Measurements from ENCODE around the gene GLIS1. TPM values are rescaled to one million over a fixed set of nuclear protein-coding genes. Genes with fewer than 3 reads are reported as not detected.

GLIS1 gene
- total and polyA plus RNA-seq, 2 experiments from 2014 or later: 0.26 to 0.31 TPM

DNA sequence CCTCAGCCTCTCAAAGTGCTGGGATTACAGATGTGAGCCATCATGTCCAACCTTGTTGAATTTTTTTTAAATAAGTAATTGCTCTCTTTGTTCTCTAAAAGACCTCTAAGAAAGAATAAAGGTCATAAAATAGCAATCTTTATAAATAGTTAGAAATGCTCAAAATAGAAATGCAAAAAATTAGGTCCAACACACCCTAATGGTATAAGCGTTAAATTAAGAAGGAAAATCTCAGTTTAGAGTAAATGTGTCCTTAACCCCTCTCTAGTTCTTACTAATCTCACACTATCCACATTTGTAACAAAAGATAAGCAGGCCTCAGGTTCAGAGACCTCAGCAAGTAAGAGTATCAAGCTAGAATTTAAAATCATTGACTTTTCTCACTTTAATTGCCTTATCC, 38.3 kb upstream of the GLIS1 start:
- no peak overlapping the region for H3K4me3 Mint-ChIP-seq

More for the DNA sequence above, 38.3 kb upstream of the GLIS1 start:
- ATAC-seq: no peak
- Histone ChIP-seq H3K4me2 (no peak overlapping the region), H3K9me2 (ENCODE audit: insufficient read depth) (no peaks in the 10 kb centered on the region), H3K27ac (ENCODE audit: low read depth) (no peak overlapping the region), H3K36me3 (ENCODE audit: insufficient read depth) (peaks cover 13% of the 10 kb centered on the region), H4K20me1 (replicated peaks; ENCODE audit: insufficient read depth) (0 out of 2 replicates have a peak, but pooled peaks cover 2% of the 10 kb centered on the region), H3F3A (replicated peaks; ENCODE audit: low read depth) (no peaks in the 10 kb centered on the region), H2AFZ (no peak overlapping the region), H3K27me3 (ENCODE audit: insufficient read depth) (no peaks in the 10 kb centered on the region), H3K79me2 (replicated peaks; ENCODE audit: insufficient read depth) (no peaks in the 10 kb centered on the region; the same call in 1 of the 2 replicates), H3K4me1 (ENCODE audit: insufficient read depth) (no peaks in the 10 kb centered on the region), H3K4me3 (no peak overlapping the region)
- H3K4me1 Mint-ChIP-seq: no peaks in the 10 kb centered on the region
- H3K9me3 Mint-ChIP-seq: no peaks in the 10 kb centered on the region
- DNase-seq (ENCODE audit: low spot score): no peak
- H3K27ac Mint-ChIP-seq: no peak overlapping the region
- peaks cover 3% of the 10 kb centered on the region for H3K27me3 Mint-ChIP-seq (ENCODE audit: insufficient read depth, low read depth, poor library complexity)
- peaks cover 29% of the 10 kb centered on the region for H3K36me3 Mint-ChIP-seq (ENCODE audit: low read depth)
- TF ChIP-seq, protein P1, sequence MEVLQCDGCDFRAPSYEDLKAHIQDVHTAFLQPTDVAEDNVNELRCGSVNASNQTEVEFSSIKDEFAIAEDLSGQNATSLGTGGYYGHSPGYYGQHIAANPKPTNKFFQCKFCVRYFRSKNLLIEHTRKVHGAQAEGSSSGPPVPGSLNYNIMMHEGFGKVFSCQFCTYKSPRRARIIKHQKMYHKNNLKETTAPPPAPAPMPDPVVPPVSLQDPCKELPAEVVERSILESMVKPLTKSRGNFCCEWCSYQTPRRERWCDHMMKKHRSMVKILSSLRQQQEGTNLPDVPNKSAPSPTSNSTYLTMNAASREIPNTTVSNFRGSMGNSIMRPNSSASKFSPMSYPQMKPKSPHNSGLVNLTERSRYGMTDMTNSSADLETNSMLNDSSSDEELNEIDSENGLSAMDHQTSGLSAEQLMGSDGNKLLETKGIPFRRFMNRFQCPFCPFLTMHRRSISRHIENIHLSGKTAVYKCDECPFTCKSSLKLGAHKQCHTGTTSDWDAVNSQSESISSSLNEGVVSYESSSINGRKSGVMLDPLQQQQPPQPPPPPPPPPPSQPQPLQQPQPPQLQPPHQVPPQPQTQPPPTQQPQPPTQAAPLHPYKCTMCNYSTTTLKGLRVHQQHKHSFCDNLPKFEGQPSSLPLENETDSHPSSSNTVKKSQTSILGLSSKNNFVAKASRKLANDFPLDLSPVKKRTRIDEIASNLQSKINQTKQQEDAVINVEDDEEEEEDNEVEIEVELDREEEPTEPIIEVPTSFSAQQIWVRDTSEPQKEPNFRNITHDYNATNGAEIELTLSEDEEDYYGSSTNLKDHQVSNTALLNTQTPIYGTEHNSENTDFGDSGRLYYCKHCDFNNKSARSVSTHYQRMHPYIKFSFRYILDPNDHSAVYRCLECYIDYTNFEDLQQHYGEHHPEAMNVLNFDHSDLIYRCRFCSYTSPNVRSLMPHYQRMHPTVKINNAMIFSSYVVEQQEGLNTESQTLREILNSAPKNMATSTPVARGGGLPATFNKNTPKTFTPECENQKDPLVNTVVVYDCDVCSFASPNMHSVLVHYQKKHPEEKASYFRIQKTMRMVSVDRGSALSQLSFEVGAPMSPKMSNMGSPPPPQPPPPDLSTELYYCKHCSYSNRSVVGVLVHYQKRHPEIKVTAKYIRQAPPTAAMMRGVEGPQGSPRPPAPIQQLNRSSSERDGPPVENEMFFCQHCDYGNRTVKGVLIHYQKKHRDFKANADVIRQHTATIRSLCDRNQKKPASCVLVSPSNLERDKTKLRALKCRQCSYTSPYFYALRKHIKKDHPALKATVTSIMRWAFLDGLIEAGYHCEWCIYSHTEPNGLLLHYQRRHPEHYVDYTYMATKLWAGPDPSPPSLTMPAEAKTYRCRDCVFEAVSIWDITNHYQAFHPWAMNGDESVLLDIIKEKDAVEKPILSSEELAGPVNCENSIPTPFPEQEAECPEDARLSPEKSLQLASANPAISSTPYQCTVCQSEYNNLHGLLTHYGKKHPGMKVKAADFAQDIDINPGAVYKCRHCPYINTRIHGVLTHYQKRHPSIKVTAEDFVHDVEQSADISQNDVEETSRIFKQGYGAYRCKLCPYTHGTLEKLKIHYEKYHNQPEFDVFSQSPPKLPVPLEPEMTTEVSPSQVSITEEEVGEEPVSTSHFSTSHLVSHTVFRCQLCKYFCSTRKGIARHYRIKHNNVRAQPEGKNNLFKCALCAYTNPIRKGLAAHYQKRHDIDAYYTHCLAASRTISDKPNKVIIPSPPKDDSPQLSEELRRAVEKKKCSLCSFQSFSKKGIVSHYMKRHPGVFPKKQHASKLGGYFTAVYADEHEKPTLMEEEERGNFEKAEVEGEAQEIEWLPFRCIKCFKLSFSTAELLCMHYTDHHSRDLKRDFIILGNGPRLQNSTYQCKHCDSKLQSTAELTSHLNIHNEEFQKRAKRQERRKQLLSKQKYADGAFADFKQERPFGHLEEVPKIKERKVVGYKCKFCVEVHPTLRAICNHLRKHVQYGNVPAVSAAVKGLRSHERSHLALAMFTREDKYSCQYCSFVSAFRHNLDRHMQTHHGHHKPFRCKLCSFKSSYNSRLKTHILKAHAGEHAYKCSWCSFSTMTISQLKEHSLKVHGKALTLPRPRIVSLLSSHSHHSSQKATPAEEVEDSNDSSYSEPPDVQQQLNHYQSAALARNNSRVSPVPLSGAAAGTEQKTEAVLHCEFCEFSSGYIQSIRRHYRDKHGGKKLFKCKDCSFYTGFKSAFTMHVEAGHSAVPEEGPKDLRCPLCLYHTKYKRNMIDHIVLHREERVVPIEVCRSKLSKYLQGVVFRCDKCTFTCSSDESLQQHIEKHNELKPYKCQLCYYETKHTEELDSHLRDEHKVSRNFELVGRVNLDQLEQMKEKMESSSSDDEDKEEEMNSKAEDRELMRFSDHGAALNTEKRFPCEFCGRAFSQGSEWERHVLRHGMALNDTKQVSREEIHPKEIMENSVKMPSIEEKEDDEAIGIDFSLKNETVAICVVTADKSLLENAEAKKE (CRISPR knock-in tag; IDR thresholded peaks at IDR 0.05): no peak
- no peak for TF ChIP-seq POLR2AphosphoS5 (IDR thresholded peaks at IDR 0.05; ENCODE audit: low read depth)
- TF ChIP-seq ZNF114 (CRISPR knock-in tag; IDR thresholded peaks at IDR 0.05): no peak
- TF ChIP-seq STAT1 (IDR thresholded peaks at IDR 0.05; ENCODE audit: unreplicated experiment): no peak
- TF ChIP-seq CREB1 (CRISPR knock-in tag; IDR thresholded peaks at IDR 0.05; ENCODE audit: low read depth): no peak
- TF ChIP-seq, protein P2, sequence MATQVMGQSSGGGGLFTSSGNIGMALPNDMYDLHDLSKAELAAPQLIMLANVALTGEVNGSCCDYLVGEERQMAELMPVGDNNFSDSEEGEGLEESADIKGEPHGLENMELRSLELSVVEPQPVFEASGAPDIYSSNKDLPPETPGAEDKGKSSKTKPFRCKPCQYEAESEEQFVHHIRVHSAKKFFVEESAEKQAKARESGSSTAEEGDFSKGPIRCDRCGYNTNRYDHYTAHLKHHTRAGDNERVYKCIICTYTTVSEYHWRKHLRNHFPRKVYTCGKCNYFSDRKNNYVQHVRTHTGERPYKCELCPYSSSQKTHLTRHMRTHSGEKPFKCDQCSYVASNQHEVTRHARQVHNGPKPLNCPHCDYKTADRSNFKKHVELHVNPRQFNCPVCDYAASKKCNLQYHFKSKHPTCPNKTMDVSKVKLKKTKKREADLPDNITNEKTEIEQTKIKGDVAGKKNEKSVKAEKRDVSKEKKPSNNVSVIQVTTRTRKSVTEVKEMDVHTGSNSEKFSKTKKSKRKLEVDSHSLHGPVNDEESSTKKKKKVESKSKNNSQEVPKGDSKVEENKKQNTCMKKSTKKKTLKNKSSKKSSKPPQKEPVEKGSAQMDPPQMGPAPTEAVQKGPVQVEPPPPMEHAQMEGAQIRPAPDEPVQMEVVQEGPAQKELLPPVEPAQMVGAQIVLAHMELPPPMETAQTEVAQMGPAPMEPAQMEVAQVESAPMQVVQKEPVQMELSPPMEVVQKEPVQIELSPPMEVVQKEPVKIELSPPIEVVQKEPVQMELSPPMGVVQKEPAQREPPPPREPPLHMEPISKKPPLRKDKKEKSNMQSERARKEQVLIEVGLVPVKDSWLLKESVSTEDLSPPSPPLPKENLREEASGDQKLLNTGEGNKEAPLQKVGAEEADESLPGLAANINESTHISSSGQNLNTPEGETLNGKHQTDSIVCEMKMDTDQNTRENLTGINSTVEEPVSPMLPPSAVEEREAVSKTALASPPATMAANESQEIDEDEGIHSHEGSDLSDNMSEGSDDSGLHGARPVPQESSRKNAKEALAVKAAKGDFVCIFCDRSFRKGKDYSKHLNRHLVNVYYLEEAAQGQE (IDR thresholded peaks at IDR 0.05; ENCODE audit: unreplicated experiment): no peak
- TF ChIP-seq EZH2 (IDR thresholded peaks at IDR 0.05; ENCODE audit: low read depth, unreplicated experiment): no peak
- TF ChIP-seq, protein P3, sequence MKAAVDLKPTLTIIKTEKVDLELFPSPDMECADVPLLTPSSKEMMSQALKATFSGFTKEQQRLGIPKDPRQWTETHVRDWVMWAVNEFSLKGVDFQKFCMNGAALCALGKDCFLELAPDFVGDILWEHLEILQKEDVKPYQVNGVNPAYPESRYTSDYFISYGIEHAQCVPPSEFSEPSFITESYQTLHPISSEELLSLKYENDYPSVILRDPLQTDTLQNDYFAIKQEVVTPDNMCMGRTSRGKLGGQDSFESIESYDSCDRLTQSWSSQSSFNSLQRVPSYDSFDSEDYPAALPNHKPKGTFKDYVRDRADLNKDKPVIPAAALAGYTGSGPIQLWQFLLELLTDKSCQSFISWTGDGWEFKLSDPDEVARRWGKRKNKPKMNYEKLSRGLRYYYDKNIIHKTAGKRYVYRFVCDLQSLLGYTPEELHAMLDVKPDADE (IDR thresholded peaks at IDR 0.05): no peak

Data from GM23338 (cell line).